HG02623 (cell line): ENCODE results near the gene CSNK1A1.
"Not testable (repeated sequence)": the region's sequence is repeated elsewhere in the genome, so short reads cannot be mapped to it uniquely, and the experiment has no call there.

Source experiments
- ATAC-seq: cut with Tn5 transposase; IDR thresholded peaks from one replicate; pipeline ENCODE4 v1.9.1; 2021; ENCODE audit warnings: moderate library complexity; ENCODE audit not compliant: unreplicated experiment

CSNK1A1 gene

DNA sequence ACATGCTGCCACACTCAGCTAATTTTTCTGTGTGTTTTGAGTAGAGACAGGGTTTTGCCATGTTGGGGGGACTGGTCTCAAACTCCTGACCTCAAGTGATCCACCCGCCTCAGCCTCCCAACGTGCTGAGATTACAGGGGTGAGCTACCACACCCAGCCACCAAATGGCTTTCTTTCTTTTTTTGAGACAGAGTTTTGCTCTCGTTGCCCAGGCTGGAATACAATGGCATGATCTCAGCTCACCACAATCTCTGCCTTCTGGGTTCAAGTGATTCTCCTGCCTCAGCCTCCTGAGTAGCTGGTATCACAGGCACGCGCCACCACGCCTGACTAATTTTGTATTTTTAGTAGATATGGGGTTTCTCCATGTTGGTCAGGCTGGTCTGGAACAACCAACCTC, 15.5 kb downstream of the CSNK1A1 start:
- not testable (repeated sequence) for ATAC-seq

DNA sequence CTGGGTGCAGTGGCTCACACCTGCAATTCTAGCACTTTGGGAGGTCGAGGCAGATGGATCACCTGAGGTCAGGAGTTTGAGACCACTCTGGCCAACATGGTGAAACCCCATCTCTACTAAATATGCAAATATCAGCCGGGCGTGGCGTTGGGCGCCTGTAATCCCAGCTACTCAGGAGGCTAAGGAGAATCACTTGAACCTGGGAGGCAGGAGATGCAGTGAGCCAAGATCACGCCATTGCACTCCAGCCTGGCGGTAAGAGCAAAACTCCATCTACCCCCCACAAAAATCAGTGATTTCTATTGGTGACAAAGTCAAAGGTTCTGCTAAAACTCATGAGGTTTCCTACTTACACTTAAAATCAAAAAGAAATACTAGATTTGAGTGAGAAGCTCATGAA, 18.8 kb downstream of the CSNK1A1 start:
- ATAC-seq, result no peak

DNA sequence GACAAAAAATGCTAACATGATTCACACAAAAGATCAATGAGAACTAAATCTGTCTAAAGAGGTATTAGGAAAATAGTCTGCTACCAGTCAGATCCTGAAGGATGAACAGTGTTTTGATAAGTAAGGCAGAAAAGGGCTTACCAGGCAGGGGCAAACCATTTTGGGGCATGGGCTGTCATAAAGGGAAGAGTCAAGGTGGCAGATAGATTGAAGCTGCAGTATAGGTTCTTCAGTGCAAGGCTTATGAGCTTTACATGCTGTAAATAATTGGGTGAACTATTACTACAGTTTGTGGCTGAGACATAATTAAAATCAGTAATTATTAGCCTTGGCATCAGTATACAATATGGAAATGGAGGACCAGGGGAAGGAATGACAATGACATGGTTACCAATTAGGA, 21.8 kb downstream of the CSNK1A1 start:
- no peak for ATAC-seq

DNA sequence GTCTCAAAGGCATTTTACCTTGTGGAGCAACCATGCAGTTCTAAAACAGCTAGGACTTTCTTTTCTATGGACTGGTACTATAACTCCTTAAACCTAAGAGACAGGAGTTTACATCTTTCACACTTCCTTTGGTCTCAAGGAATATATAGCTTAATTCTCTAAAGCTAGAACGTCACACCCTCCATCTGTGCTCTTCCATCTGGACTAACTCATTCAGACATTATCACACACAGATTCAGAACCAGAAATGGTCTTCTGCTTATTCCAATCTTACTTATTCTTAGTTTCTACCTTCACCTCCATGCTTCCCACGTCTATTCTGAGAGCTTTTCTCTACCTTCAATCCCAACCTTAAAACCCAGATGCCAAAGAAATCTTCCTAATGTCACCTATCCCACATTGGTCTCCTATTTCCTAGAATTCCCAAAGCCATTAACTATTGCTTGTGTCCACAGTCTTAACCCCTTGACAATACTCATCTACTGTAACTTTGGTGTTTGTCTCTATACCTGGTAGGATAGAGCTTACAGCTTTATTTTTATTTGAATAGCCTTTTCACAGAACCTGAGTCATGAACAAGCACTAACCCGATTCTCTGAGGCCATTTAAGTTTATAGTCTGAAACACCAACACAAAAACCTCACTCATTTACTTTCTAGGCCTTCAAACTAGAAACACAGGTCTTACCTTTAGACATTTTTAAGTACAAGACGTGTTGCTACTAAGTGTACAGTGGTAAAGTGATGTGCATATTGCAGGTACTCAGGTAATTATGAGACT, 22.8 kb downstream of the CSNK1A1 start:
- ATAC-seq, result no peak

DNA sequence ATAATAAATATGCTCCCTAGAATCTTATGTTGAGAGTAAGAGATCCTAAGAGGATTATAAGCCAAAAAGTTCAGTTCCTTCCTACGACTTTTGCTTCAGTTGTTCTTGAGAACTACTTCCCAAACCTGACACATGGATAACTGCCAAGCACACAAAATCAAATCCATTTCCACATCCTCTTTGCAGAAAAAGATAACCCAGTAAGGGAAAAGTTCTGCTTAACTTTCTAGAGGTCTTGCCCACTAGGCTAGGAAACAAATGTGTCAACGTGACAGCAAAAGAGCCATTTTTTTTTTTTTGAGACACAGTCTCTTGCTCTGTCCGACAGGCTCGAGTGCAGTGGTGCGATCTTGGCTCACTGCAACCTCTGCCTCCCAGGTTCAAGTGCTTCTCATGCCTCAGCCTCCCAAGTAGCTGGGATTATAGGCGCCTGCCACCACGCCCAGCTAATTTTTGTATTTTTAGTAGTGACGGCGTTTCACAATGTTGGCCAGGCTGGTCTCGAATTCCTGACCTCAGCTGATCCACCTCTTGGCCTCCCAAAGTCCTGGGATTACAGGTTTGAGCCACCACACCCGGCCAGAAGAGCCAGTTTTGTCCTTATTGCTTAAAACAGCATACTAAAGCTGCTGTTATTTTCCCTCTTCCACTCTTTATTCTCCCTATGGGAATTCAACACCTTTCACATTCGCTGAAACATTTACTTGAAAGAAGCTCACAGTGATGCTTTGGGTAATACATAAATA, 24.2 kb downstream of the CSNK1A1 start:
- ATAC-seq, result no peak

DNA sequence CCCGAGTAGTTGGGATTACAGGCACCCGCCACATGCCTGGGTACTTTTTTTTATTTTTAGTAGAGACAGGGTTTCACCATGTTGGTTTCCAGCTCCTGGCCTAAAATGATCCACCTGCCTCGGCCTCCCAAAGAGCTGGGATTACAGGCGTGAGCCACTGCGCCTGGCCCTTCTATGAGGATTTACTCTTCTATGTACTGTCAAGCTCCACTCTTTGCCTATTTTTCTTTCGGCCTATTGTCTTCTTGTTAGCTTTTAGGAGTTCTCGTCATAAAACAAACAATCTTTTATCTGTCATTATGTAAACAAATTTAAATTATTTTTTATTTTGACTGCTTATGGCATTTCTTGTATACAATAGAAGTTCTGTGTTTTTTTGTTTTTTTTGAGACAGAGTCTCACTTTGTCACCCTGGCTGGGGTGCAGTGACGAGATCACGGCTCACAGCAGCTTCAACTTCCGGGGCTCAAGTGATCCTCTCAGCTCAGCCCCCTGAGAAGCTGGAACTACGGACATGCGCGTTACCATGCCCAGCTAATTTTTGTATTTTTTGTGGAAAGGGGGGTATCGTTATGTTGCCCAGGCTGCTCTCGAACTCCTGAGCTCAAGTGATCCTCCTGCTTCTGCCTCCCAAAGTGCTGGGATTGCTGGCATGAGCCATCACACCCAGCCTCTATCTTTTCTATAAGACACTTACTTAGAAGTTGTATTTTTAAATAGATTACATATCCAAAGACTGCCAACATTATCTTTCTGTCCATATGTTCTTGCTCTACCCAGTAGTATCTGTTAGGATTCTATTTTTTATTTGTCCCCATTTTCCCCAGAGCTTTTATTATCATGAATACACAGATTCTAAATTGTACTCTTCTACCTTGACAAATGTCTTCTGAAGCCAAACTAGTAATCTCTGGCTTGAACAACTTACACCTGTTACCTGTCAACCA, 29.2 kb downstream of the CSNK1A1 start:
- no peak for ATAC-seq

DNA sequence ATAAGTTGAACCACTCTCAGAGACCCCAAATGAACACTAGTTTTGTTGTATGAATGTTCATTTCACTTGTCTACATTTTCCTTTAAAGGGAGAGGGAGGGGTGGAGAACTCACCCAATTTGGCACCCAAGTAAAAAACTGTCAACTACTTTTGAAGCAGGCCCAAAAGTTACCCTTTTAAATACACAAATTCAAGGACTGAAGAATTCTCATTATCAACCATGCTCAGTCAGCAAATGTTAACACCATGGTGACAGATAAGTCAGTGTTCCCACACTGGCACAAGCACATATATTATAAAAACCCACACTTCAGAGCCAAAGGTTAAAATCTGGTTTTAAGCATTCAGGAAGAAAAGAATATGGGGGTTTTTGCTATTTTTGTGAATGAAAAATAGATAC, 31.6 kb downstream of the CSNK1A1 start:
- ATAC-seq, result no peak

DNA sequence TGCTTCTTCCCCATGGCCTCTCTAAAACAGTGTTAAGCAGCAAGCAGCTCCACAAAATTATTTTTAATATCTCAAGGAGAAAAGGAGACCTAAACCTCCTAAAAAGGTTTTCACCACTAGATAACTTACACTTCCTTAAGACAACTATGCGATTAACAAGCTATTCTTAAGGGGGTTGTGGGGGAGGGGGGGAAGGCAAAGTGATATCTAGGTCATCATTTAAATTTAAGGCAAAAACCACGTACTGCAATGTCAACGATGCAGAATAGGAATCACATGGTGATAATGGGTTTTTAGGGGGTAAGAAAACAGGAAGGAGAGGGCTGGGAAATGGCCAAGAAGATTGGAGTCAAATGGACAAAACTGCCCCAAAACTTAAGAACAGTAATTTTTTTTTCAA, 32.6 kb downstream of the CSNK1A1 start:
- ATAC-seq, result no peak

DNA sequence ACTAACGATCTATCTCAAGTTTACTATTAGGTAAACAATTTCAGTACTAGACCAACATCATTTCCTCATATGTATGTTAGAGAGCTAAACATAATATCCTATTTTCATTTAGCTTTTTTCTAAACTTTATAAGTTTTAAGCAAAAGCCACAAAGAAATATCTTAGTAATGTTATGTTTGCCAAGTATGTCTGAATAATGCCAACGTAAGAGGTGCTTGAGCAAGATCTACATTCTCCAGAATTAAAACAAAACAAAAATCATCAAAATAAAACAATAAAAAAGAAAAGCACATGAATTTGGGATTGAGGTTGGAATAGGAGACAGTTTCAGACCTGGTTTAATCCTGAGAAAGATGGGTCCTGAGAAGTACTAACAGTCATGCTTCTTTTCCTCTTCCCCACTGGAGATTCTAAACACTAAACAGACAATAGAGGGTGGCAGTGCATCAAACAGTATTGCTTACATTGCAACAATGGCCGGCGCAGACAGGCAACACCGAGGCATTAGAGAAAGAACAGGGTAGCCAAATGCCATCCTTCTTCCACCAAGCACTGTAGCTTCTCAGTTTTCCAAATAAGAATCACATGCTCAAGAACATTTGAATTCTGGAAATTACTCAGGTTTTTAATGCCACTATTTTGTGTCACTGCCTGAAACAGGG, 33.6 kb downstream of the CSNK1A1 start:
- ATAC-seq, result no peak

DNA sequence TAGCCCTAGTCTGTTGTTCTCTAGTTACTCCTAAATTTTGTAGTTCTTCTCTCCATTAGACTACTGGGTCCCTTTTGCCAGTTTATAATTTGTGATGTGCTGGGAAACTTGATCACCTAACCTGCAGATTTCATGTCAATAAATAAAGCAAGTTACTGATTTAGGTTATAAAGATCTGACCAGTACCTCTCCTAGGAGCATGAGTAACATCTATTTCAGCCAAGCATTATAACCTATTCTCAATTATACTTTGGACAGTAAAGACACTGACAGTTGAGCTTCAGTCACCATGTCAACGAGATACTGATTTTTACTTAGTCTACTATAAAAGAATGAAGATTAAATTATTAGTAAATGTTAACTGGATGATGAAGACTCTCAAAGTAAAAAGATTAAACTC, 36.7 kb downstream of the CSNK1A1 start:
- ATAC-seq, result no peak

DNA sequence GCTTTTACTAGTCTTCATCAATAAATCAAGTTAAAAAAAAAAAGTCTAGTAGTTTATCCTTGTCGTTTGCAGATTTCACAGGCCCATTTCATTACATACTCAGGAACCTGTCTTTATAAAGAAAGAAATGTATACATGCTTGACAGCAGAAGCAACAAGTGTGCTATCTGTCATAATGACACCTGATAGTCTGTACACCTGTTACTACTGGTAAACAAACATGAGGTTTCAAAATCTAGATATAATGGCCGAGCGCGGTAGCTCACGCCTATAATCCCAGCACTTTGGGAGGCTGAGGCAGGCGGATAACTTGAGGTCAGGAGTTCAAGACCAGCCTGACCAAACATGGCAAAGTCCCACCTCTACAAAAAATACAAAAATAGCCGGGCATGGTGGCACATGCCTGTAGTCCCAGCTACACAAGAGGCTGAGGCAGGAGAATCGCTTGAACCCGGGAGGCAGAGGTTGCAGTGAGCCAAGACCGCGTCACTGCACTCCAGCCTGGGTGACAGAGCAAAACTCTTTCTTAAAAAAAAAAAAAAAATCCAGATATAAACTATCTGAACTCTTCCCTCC, 37.8 kb downstream of the CSNK1A1 start:
- not testable (repeated sequence) for ATAC-seq

DNA sequence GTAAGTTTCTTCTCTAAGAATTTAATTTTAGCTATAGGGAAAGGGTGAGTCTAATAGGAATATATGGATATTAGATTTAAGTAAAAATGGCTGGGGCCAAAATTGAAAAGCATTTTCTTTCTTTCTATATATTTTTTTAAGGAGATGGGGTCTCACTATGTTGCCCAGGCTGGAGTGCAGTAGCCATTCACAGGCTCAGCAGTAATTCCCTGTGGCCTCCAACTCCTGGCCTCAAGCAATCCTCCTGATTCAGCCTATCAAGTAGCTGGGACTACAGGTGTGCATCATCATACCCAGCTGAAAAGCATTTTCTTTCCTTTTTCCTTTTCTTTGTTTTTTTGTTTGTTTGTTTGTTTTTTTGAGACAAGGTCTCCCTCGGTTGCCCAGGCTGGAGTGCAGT, 41.1 kb downstream of the CSNK1A1 start:
- no peak for ATAC-seq

DNA sequence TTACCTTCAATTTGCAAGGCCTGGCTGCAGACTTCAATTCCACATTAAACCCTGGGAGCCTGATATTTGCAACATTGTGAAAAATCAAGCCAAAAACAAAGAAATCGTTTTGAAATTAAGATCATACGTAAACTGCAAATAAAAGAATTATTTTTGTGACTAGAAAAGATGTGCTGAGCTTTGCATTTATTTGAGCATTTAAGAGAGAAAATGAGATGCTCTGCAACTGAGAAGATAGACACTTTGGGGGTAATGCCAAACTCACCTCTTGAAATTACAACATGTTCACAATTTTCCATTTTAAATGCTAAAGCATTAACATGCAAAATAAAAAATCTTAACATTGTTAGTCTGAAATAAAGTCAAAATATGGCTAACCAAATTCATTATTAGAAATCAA, 46.6 kb downstream of the CSNK1A1 start:
- no peak for ATAC-seq

DNA sequence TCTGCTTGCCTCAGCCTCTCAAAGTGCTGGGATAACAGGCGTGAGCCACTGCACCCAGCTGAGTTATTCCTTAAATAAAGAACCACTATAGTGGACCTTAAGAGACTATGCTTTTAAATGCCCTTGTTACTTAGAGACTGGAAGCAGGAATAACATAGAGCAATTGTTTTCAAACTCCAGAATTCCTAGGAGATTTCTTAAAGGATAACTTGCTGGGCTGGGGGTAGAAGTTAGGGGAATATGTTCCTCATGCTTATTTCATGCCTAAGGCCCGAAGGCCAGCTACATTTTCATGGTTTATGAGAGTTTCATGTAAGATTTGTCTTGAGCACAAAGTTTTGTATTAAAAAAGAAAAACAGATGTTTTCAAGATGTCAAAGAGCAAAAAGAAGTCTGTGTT, 48.2 kb downstream of the CSNK1A1 start:
- ATAC-seq, result no peak

DNA sequence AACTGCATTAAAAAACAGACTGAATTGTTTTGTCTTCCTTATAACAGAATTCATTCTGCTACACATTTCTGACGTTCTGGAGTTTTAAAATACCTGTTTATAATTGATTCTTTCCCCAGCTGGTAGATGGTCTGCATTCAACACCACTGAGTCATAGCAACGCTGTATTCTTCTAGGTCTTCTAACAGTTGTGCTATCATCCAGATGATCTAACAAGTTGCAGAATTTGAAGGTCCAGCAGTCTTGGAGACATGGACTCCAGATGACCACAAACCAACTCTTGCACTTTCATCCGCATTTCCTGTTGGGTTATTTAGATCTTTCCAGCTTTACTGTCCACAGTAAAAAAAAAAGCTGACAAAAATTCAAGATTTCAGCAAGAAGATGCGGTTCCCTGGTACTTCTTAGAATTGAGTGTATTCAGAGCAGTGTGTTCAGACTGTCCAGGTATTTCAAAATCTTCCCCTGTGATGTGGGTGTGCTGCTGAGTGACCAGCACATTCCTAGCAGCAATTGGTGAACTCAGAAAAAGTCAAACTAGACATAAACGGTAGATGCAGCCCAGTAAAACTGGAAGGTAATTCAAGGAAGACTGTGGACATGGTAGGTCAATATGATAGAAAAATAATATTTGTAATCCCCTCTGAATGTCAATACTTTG, 50.2 kb downstream of the CSNK1A1 start:
- no peak for ATAC-seq

DNA sequence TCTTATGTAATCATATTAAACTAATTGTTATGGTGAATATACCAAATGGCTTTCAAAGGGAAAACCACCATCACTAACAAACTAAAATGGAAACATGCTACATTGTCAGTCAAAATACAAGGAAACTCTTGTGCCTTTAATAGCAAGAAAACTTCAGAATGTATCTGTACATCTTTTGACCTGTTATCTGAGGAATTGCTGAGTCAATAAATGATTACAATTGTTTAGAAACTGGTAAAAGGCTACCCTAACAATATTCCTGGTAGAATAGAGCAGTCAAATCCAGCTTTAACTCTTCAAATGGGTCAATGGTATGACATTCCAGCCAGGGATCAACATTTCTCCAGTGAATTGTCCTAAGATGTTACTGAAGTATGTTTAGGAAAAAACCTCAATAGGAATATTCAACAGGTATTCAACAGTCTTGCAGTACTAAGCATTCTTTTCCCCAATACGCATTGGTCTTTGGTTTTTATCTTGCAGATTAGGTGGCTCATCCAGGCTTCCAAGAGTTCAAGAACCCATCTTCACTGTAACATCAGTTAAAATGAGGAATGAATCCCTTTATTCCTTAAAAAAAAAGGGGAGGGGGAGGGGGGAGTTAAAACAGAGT, 52.4 kb downstream of the CSNK1A1 start:
- no peak for ATAC-seq

DNA sequence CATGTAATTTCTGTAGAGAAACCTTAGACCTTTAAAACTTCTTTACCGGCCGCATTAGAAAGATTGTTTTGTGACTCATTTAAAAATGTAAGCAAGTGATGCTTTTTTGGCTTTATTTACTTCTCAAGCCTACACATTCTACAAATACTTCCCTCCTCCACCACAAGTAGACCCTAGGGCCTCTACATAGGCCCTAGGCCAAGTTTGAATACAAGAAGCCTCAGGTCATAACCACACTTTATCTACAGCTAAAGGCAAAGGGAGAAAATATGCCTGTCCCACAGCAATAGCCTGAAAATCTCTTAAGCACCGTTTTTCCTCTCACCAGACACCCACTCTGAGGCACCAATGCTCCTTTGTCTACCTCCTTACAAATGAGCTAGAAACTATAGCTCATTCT, 53.9 kb downstream of the CSNK1A1 start:
- no peak for ATAC-seq

DNA sequence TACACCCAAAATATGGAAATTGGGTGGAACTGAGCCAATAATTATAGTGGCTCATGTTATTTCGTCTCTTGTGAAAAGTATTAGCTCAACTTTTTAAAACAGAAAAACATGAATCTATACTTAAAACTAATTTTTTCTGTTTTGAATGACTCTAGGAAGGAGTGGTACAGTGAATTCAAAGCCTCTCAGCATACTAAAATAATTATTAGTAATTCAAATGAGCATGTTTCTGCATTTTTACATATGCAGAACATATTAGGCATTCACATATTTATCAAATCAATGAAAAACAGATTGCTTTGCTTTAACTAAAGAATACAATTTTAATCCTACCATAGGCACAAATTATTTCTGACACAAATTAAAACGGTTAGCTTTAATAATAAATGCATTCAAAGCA, 54.3 kb downstream of the CSNK1A1 start:
- ATAC-seq, result no peak

DNA sequence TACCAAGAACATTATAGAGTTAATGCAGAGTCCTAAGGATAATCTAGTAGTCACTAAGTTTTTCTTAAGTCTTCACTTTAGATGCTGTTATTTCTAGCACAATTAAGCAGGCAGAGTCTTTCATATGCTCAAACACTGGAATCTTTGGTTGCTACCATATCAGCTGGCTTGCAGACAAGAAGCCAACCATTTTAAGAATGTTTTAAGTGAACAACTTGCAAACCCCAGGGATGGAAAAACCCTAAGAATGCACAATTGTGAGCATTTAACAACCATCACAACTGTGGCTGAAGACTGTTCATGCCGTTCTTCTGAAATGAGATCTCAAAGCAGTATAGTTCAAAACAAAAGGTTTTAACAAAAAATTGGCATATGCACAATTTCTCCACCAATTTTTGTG, 55.1 kb downstream of the CSNK1A1 start:
- no peak for ATAC-seq

DNA sequence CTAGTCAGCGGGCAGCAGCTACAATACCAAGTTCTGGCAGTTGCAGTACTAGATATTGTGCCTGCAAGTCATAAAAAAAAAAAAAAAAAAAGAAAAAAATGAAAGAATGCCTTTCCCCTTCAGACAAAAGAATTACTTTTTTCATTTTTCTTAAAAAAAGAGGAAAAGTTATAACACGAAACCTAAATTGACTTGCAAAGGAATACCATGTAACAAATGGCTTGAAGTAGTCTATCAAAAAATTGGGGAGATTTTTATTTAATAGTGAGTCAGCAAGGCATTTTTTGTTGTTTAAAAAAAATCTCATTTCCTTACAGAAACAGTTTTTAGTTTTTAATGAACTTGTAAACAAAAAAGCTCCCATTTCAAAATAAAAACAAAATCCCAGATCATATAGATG, 55.6 kb downstream of the CSNK1A1 start:
- ATAC-seq, result no peak
